Neural cell (in vitro differentiated cells): Measurements from ENCODE around the gene APOC1. TPM values are rescaled to one million over a fixed set of nuclear protein-coding genes. Genes with fewer than 3 reads are reported as not detected.

ENCODE experiments used
- H2AFZ ChIP-seq: fragments of 200-600, 300-800 bp; sonication (generic), shearing (Covaris generic); 2 replicates; pipeline ENCODE4 v1.6.0; 2014; ENCODE audit warnings: low read depth, mild to moderate bottlenecking, antibody characterized with exemption, low read length, moderate library complexity
- H3F3A ChIP-seq: fragments of 200-600 bp; shearing (Covaris generic); 2 replicates; pipeline ENCODE4 v1.6.1; 2016; ENCODE audit warnings: mild to moderate bottlenecking, moderate library complexity, mixed read lengths, antibody characterized with exemption, low read length; ENCODE audit not compliant: insufficient read depth, poor library complexity, severe bottlenecking
- H3K27ac ChIP-seq: fragments of 200-600, 300-800 bp; sonication (generic), shearing (Covaris generic); 2 replicates; pipeline ENCODE4 v1.5.1; 2014; ENCODE audit warnings: mild to moderate bottlenecking, low read length, moderate library complexity
- H3K27me3 ChIP-seq: fragments of 300-800, 200-600 bp; sonication (generic), shearing (Covaris generic); 2 replicates; pipeline ENCODE4 v1.6.0; 2014; ENCODE audit warnings: mild to moderate bottlenecking, low read depth, low read length, moderate library complexity; ENCODE audit not compliant: insufficient read depth
- H3K36me3 ChIP-seq: fragments of 300-800, 200-600 bp; sonication (generic), shearing (Covaris generic); 2 replicates; pipeline ENCODE4 v1.5.1; 2014; ENCODE audit warnings: mild to moderate bottlenecking, antibody characterized with exemption, low read length, moderate library complexity; ENCODE audit not compliant: insufficient read depth
- H3K4me2 ChIP-seq: fragments of 300-800, 200-600 bp; sonication (generic), shearing (Covaris generic); 2 replicates; pipeline ENCODE4 v1.6.0; 2014; ENCODE audit warnings: mild to moderate bottlenecking, low read length
- H3K4me3 ChIP-seq: fragments of 300-800, 200-600 bp; sonication (generic), shearing (Covaris generic); 2 replicates; pipeline ENCODE4 v1.5.1; 2014; ENCODE audit warnings: mild to moderate bottlenecking, low read length, moderate library complexity
- H3K79me2 ChIP-seq: fragments of 200-600 bp; shearing (Covaris generic); replicated peaks from 2 replicates; pipeline ENCODE4 v1.6.0; 2014; ENCODE audit warnings: mild to moderate bottlenecking, low read length, moderate library complexity; ENCODE audit not compliant: insufficient read depth
- H3K9ac ChIP-seq: fragments of 300-800, 200-600 bp; sonication (generic), shearing (Covaris generic); 2 replicates; pipeline ENCODE4 v1.6.1; 2016; ENCODE audit warnings: mild to moderate bottlenecking, low read length, mixed read lengths
- H3K9me2 ChIP-seq: fragments of 200-600 bp; shearing (Covaris generic); 2 replicates; pipeline ENCODE4 v1.6.1; 2016; ENCODE audit warnings: mild to moderate bottlenecking, low read length, mixed read lengths; ENCODE audit not compliant: insufficient read depth
- H3K9me3 ChIP-seq: fragments of 200-600, 300-800 bp; sonication (generic), shearing (Covaris generic); 2 replicates; pipeline ENCODE4 v1.6.1; 2016; ENCODE audit warnings: mild to moderate bottlenecking, mixed run types, low read length, moderate library complexity, mixed read lengths
- H4K20me1 ChIP-seq: fragments of 200-600 bp; shearing (Covaris generic); 2 replicates; pipeline ENCODE4 v1.6.1; 2016; ENCODE audit warnings: mild to moderate bottlenecking, mixed run types; ENCODE audit not compliant: insufficient read depth
- EP300 ChIP-seq: fragments of 450-650 bp; conservative IDR thresholded peaks from 2 replicates; pipeline ENCODE4 v1.6.1; 2014; ENCODE audit warnings: antibody characterized with exemption, mild to moderate bottlenecking, moderate library complexity; ENCODE audit not compliant: poor library complexity, severe bottlenecking
- EZH2 ChIP-seq: fragments of 200-600, 300-800 bp; shearing (Covaris generic), sonication (generic); IDR thresholded peaks from 2 replicates; pipeline ENCODE4 v1.6.1; 2014; ENCODE audit warnings: antibody characterized with exemption, low read length, borderline replicate concordance, mild to moderate bottlenecking; ENCODE audit not compliant: insufficient read depth, poor library complexity, severe bottlenecking
- MXI1 ChIP-seq: fragments of 450-650 bp; conservative IDR thresholded peaks from 2 replicates; pipeline ENCODE4 v1.6.1; 2014; ENCODE audit warnings: antibody characterized with exemption, mild to moderate bottlenecking; ENCODE audit not compliant: poor library complexity, severe bottlenecking
- POLR2AphosphoS5 ChIP-seq: IDR thresholded peaks from 2 replicates; pipeline ENCODE4 v1.6.1; 2012
- RAD21 ChIP-seq: fragments of 450-650 bp; conservative IDR thresholded peaks from 2 replicates; pipeline ENCODE4 v1.6.1; 2014; ENCODE audit warnings: antibody characterized with exemption, mild to moderate bottlenecking, moderate library complexity
- SMC3 ChIP-seq: fragments of 450-650 bp; conservative IDR thresholded peaks from 2 replicates; pipeline ENCODE4 v1.6.1; 2014; ENCODE audit warnings: antibody characterized with exemption, mild to moderate bottlenecking, moderate library complexity; ENCODE audit not compliant: poor library complexity
- TAF1 ChIP-seq: IDR thresholded peaks from 2 replicates; pipeline ENCODE4 v1.6.1; 2012; ENCODE audit warnings: low read depth
- polyA plus RNA-seq: library from polyadenylated mRNA; depleted of rRNA; stranded (reverse); fragments of >200 nt; gene quantifications from 2 replicates; pipeline ENCODE4 v1.2.3, GENCODE V29; 2014
- TF ChIP-seq, protein P1 (sequence below): IDR thresholded peaks from 2 replicates; pipeline ENCODE4 v1.6.1; 2012; ENCODE audit warnings: borderline replicate concordance
- TF ChIP-seq, protein P2 (sequence below): fragments of 450-650 bp; IDR thresholded peaks from 2 replicates; pipeline ENCODE4 v1.5.1; 2014; ENCODE audit warnings: antibody characterized with exemption, mild to moderate bottlenecking, moderate library complexity; ENCODE audit not compliant: poor library complexity, severe bottlenecking

APOC1 gene
- polyA plus RNA-seq, 1 donor from 2014 or later = not detected

DNA sequence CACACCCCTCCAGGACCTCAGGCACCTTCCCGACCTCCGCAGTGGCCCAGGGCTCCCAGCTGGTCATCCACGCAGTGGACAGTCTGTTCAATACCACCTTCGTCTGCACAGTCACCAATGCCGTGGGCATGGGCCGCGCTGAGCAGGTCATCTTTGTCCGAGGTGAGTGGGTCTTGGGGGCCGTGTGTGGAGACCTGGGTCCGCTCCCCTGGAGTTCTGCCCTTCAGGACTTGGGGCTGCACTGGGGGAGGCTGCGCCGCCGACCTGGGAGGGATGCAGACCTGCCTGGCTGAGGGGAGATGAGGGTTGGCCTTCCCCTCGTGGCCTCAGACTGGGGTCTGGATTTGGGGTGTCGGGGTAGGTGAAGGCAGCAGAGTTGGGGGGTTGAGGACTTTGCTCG lies 40.1 kb upstream of the APOC1 start:
- Histone ChIP-seq H3K79me2 (no peaks in the 10 kb centered on the region), H3F3A (no peaks in the 10 kb centered on the region), H3K36me3 (no peaks in the 10 kb centered on the region), H3K9me2 (no peaks in the 10 kb centered on the region), H3K9ac (no peak overlapping the region), H4K20me1 (no peaks in the 10 kb centered on the region), H3K4me2 (no peak overlapping the region), H3K9me3 (no peaks in the 10 kb centered on the region), H3K4me3 (no peak overlapping the region), H3K27ac (no peak overlapping the region), H2AFZ (no peak overlapping the region), H3K27me3 (no peaks in the 10 kb centered on the region)
- TF ChIP-seq POLR2AphosphoS5 (no peak), EZH2 (no peak), TAF1 (no peak), MXI1 (no peak), SMC3 (no peak), EP300 (no peak)
- TF ChIP-seq, protein P1, sequence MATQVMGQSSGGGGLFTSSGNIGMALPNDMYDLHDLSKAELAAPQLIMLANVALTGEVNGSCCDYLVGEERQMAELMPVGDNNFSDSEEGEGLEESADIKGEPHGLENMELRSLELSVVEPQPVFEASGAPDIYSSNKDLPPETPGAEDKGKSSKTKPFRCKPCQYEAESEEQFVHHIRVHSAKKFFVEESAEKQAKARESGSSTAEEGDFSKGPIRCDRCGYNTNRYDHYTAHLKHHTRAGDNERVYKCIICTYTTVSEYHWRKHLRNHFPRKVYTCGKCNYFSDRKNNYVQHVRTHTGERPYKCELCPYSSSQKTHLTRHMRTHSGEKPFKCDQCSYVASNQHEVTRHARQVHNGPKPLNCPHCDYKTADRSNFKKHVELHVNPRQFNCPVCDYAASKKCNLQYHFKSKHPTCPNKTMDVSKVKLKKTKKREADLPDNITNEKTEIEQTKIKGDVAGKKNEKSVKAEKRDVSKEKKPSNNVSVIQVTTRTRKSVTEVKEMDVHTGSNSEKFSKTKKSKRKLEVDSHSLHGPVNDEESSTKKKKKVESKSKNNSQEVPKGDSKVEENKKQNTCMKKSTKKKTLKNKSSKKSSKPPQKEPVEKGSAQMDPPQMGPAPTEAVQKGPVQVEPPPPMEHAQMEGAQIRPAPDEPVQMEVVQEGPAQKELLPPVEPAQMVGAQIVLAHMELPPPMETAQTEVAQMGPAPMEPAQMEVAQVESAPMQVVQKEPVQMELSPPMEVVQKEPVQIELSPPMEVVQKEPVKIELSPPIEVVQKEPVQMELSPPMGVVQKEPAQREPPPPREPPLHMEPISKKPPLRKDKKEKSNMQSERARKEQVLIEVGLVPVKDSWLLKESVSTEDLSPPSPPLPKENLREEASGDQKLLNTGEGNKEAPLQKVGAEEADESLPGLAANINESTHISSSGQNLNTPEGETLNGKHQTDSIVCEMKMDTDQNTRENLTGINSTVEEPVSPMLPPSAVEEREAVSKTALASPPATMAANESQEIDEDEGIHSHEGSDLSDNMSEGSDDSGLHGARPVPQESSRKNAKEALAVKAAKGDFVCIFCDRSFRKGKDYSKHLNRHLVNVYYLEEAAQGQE = no peak

DNA sequence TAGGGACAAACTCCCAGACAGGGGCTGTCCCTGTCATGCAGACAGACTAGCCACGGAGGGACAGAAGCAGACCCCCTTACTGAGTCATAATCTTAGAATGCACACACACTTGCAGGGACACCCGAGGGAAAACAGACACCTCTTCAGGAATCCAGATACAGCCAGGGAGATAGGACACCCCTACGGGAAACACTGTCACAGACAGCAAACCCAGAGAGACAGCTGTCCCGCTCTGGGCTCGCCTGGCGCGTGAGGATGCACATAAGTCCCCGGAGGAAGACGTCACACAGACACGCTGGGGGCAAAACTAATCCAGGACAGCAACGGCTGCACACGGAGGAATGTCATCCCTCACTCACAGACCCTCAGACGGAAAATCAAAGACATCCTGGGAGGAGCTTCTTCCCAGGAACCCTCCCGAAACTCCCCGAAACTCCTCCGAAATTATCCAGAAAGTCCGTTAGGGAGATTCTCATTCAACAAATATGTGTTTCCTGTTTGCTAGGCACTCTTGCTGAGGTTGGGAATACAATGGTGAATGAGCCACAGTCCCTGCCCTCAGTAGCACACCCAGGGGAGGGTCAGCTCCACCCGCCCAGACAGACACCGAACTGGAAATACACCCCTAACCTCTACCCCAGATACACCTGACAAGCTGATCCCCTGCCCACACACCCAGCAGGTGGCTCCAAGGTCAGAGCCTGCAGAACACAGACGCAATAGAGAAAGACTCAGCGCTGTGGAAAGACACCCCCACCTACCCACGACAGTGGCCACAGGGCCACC lies 38.5 kb upstream of the APOC1 start:
- H3K27me3 ChIP-seq = no peaks in the 10 kb centered on the region
- H3K27ac ChIP-seq = no peak overlapping the region
- no peaks in the 10 kb centered on the region for H3K36me3 ChIP-seq
- TF ChIP-seq, protein P1 = no peak
- TF ChIP-seq TAF1 = no peak
- no peak for TF ChIP-seq POLR2AphosphoS5
- no peak for TF ChIP-seq RAD21
- TF ChIP-seq EP300 = no peak
- TF ChIP-seq EZH2 = no peak
- TF ChIP-seq, protein P2, sequence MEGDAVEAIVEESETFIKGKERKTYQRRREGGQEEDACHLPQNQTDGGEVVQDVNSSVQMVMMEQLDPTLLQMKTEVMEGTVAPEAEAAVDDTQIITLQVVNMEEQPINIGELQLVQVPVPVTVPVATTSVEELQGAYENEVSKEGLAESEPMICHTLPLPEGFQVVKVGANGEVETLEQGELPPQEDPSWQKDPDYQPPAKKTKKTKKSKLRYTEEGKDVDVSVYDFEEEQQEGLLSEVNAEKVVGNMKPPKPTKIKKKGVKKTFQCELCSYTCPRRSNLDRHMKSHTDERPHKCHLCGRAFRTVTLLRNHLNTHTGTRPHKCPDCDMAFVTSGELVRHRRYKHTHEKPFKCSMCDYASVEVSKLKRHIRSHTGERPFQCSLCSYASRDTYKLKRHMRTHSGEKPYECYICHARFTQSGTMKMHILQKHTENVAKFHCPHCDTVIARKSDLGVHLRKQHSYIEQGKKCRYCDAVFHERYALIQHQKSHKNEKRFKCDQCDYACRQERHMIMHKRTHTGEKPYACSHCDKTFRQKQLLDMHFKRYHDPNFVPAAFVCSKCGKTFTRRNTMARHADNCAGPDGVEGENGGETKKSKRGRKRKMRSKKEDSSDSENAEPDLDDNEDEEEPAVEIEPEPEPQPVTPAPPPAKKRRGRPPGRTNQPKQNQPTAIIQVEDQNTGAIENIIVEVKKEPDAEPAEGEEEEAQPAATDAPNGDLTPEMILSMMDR = no peak
- no peak for TF ChIP-seq SMC3
- TF ChIP-seq MXI1 = no peak
- no peak overlapping the region for H3K4me3 ChIP-seq
- H3K9me2 ChIP-seq = no peaks in the 10 kb centered on the region
- H4K20me1 ChIP-seq = no peaks in the 10 kb centered on the region
- H2AFZ ChIP-seq = no peak overlapping the region
- H3K4me2 ChIP-seq = no peak overlapping the region
- no peak overlapping the region for H3K9ac ChIP-seq
- no peaks in the 10 kb centered on the region for H3F3A ChIP-seq
- no peaks in the 10 kb centered on the region for H3K9me3 ChIP-seq
- H3K79me2 ChIP-seq = no peaks in the 10 kb centered on the region
